ENCODE results near the gene ASIC3. TPM values are rescaled to one million over a fixed set of nuclear protein-coding genes. Genes with fewer than 3 reads are reported as not detected.

Gene ASIC3
- total RNA-seq, 1 donor from 2014 or later, result 7.2 TPM

DNA sequence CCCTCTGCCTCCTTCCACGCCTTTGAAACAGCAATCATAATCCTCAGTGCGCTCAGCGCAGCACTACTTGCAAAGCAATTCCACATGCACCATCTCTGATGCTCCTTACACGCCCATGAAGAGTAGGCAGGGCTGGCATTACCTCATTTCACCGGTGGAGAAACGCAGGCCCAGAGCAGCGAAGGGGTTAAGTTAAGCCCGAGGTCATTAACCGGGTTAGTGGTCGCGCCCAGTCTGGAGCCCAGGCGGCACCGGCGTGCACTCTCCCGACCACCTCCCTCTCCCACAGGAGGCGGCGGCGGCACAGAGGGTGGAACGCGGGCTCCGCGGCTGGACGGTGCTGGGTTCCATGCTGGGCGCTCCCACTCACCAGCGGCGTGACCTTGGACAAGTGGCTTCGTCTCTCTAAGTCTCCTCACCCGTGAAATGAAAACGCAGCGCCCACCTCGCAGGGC lies 31.8 kb downstream of the ASIC3 start:
- Mint-ChIP-seq H3K4me3 (peak overlapping the region; percentile 71), H3K27ac (peak overlapping the region; percentile 83), H3K36me3 (peaks cover 7% of the 10 kb centered on the region), H3K27me3 (ENCODE audit: low read depth) (no peaks in the 10 kb centered on the region), H3K9me3 (no peaks in the 10 kb centered on the region), H3K4me1 (peaks cover 37% of the 10 kb centered on the region)
- no peak for DNase-seq (ENCODE audit: low spot score in 2 of 2, unreplicated experiment in 2 of 2)
- TF ChIP-seq CTCF (IDR thresholded peaks at IDR 0.05; ENCODE audit: unreplicated experiment), result no peak

DNA sequence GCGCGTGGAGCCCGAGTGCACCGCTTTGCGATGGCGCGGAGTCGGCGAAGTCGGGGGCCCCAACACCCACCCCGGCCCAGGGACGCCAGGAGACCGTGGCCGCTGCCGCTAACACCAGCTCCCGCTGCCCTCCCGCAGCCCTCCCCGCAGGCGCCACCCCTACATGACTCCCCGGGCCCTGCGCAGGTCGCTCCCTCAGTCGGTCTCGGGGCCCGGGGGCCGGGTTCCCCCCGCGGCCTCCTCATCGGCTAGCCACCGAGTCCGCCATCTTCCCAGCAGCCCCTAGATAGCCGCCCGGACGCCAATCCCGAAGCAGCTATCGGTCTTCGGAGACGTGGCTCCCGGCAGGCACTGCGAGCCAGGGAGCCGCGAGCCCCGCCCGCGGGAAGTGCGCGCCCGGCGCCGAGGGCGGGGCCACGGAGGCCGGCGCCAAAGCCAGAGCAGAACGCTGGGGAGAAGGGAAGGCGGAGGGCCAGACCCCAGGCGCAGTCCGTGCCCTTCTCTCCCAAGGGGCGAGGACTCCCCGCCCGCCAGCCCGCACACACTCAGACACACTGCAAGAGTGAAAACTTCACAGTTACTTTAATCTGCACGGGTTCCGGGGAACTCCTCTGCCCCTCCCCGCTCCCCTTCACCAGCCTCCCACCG lies 32.3 kb downstream of the ASIC3 start, which contains the start of gene FASTK:
TSS of gene FASTK (minus strand) at position 288 of the 648 bp plus-strand sequence. CDS start at position 245, 43 bp downstream.
- TF ChIP-seq CTCF (IDR thresholded peaks at IDR 0.05; ENCODE audit: unreplicated experiment), result no peak
- Mint-ChIP-seq H3K27me3 (ENCODE audit: low read depth) (no peaks in the 10 kb centered on the region), H3K4me1 (peaks cover 43% of the 10 kb centered on the region), H3K9me3 (no peaks in the 10 kb centered on the region), H3K36me3 (peaks cover 5% of the 10 kb centered on the region), H3K4me3 (peak within 1 kb of the TSS; percentile 72), H3K27ac (peak within 1 kb of the TSS; percentile 83)
- DNase-seq (ENCODE audit: low spot score in 2 of 2, unreplicated experiment in 2 of 2), result peak; percentile 75 to 87

GRCh38 chr7:151081170-151082101 lies 33.1 kb downstream of the ASIC3 start:
- H3K27ac Mint-ChIP-seq, result peak overlapping the region; percentile 61

GRCh38 chr7:151082141-151083070 lies 34.1 kb downstream of the ASIC3 start:
- TF ChIP-seq CTCF (IDR thresholded peaks at IDR 0.05; ENCODE audit: unreplicated experiment), result no peak

More at GRCh38 chr7:151081170-151082101, 33.1 kb downstream of the ASIC3 start:
- TF ChIP-seq CTCF (IDR thresholded peaks at IDR 0.05; ENCODE audit: unreplicated experiment), result no peak
- H3K4me3 Mint-ChIP-seq, result peak overlapping the region; percentile 72
- no peak for DNase-seq (ENCODE audit: low spot score in 2 of 2, unreplicated experiment in 2 of 2)
- peaks cover 46% of the 10 kb centered on the region for H3K4me1 Mint-ChIP-seq
- H3K9me3 Mint-ChIP-seq, result no peaks in the 10 kb centered on the region
- H3K36me3 Mint-ChIP-seq, result no peaks in the 10 kb centered on the region
- no peaks in the 10 kb centered on the region for H3K27me3 Mint-ChIP-seq (ENCODE audit: low read depth)

More at GRCh38 chr7:151082141-151083070, 34.1 kb downstream of the ASIC3 start:
- Mint-ChIP-seq H3K27me3 (ENCODE audit: low read depth) (no peaks in the 10 kb centered on the region), H3K4me1 (peaks cover 46% of the 10 kb centered on the region), H3K36me3 (no peaks in the 10 kb centered on the region), H3K27ac (peak overlapping the region; percentile 41), H3K9me3 (no peaks in the 10 kb centered on the region), H3K4me3 (peak overlapping the region; percentile 72)
- no peak for DNase-seq (ENCODE audit: low spot score in 2 of 2, unreplicated experiment in 2 of 2)

Data from mesothelial cell of epicardium (in vitro differentiated cells).